A673 (cell line): ENCODE results near the gene PRR30. TPM values are rescaled to one million over a fixed set of nuclear protein-coding genes. Genes with fewer than 3 reads are reported as not detected.

ENCODE experiments used
- BruUV-seq: library from RNA; stranded (reverse); fragments of 400-500 nt; replicated peaks from 2 replicates; lab custom pipeline; 2021; lab: Mats Ljungman, UMichigan
- CTCF ChIA-PET: fragments of 300-600 bp; sonication (Branson Sonifier 250); formaldehyde crosslinking; loops from one replicate; lab custom pipeline; 2022; ENCODE audit warnings: antibody characterized with exemption; lab: Charles Lee
- POLR2A ChIA-PET: fragments of 300-600 bp; sonication (Branson Sonifier 250); formaldehyde crosslinking; loops from one replicate; lab custom pipeline; 2022; ENCODE audit warnings: antibody characterized with exemption; ENCODE audit not compliant: low non-redundant PET; lab: Charles Lee
- DNase-seq: peaks from one replicate; pipeline ENCODE4 v3.0.0-alpha.2; 2015; ENCODE audit warnings: low spot score
- H3K27ac ChIP-seq: fragments of 200-600 bp; sonication (generic); 2 replicates; pipeline ENCODE4 v1.5.1; 2016; ENCODE audit warnings: mixed run types, low read depth, mild to moderate bottlenecking, mixed read lengths, antibody characterized with exemption, low read length; ENCODE audit not compliant: poor library complexity, severe bottlenecking
- H3K27me3 ChIP-seq: fragments of 200-600 bp; sonication (generic); replicated peaks from 2 replicates; pipeline ENCODE4 v1.6.1; 2017; ENCODE audit warnings: mixed run types, low read depth, mild to moderate bottlenecking, mixed read lengths, antibody characterized with exemption, low read length; ENCODE audit not compliant: insufficient read depth, poor library complexity
- H3K36me3 ChIP-seq: fragments of 200-600 bp; sonication (generic); 2 replicates; pipeline ENCODE4 v1.6.1; 2016; ENCODE audit warnings: mixed run types, mild to moderate bottlenecking, mixed read lengths, antibody characterized with exemption, low read length; ENCODE audit not compliant: insufficient read depth, poor library complexity, severe bottlenecking
- H3K4me1 ChIP-seq: fragments of 200-600 bp; sonication (generic); 2 replicates; pipeline ENCODE4 v1.6.1; 2017; ENCODE audit warnings: mixed run types, mild to moderate bottlenecking, mixed read lengths, antibody characterized with exemption, low read length; ENCODE audit not compliant: insufficient read depth, poor library complexity, severe bottlenecking
- H3K4me3 ChIP-seq: fragments of 200-600 bp; sonication (generic); 2 replicates; pipeline ENCODE4 v1.5.1; 2016; ENCODE audit warnings: low read depth, mixed run types, mild to moderate bottlenecking, mixed read lengths, low read length; ENCODE audit not compliant: poor library complexity, severe bottlenecking
- H3K9me3 ChIP-seq: fragments of 200-600 bp; sonication (generic); 2 replicates; pipeline ENCODE4 v1.6.1; 2016; ENCODE audit warnings: mixed run types, low read depth, mild to moderate bottlenecking, mixed read lengths, antibody characterized with exemption, low read length; ENCODE audit not compliant: poor library complexity, severe bottlenecking
- EZH2 ChIP-seq: fragments of 200-600 bp; sonication (generic); IDR thresholded peaks from 2 replicates; pipeline ENCODE4 v1.6.1; 2017; ENCODE audit warnings: borderline replicate concordance, low read depth, mild to moderate bottlenecking, mixed read lengths, antibody characterized with exemption, low read length; ENCODE audit not compliant: poor library complexity, severe bottlenecking
- intact Hi-C: fragments of 100-400 bp; cut with micrococcal nuclease; formaldehyde crosslinking; loops from one replicate; pipeline ENCODE4 v1.10.0; 2022; ENCODE audit not compliant: unreplicated experiment
- total RNA-seq: library from RNA; stranded (reverse); gene quantifications from 2 replicates; pipeline ENCODE4 v1.2.3, GENCODE V29; 2021
- TF ChIP-seq, protein P1 (sequence below): fragments of 300-800, 200-600 bp; sonication (generic); conservative IDR thresholded peaks from 2 replicates; pipeline ENCODE4 v1.5.1; 2017; ENCODE audit warnings: low read depth, mild to moderate bottlenecking, antibody characterized with exemption, low read length, moderate library complexity, mixed read lengths

PRR30 gene
- total RNA-seq, 1 experiment from 2014 or later = not detected

DNA sequence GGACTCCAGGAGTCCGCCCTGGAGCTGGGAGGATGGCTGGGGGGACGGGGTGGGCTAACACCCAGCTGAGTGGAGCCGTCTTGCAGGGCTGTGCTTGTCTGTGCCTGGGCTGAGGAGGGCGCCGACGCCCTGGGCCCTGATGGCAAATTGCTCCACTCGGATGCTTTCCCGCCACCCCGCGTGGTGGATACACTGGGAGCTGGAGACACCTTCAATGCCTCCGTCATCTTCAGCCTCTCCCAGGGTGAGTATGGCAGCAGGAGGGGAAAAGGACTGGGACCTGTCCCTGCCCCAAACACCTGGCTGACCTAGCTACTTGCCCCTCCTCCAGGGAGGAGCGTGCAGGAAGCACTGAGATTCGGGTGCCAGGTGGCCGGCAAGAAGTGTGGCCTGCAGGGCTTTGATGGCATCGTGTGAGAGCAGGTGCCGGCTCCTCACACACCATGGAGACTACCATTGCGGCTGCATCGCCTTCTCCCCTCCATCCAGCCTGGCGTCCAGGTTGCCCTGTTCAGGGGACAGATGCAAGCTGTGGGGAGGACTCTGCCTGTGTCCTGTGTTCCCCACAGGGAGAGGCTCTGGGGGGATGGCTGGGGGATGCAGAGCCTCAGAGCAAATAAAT is 39.8 kb downstream of the PRR30 start:
- BruUV-seq = no TSS peak
- TF ChIP-seq, protein P1, sequence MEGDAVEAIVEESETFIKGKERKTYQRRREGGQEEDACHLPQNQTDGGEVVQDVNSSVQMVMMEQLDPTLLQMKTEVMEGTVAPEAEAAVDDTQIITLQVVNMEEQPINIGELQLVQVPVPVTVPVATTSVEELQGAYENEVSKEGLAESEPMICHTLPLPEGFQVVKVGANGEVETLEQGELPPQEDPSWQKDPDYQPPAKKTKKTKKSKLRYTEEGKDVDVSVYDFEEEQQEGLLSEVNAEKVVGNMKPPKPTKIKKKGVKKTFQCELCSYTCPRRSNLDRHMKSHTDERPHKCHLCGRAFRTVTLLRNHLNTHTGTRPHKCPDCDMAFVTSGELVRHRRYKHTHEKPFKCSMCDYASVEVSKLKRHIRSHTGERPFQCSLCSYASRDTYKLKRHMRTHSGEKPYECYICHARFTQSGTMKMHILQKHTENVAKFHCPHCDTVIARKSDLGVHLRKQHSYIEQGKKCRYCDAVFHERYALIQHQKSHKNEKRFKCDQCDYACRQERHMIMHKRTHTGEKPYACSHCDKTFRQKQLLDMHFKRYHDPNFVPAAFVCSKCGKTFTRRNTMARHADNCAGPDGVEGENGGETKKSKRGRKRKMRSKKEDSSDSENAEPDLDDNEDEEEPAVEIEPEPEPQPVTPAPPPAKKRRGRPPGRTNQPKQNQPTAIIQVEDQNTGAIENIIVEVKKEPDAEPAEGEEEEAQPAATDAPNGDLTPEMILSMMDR = no peak
- no peak for TF ChIP-seq EZH2
- H3K27me3 ChIP-seq = no peaks in the 10 kb centered on the region
- no peak overlapping the region for H3K27ac ChIP-seq
- POLR2A ChIA-PET = no interaction called here
- CTCF ChIA-PET = interaction anchor here (2.3 kb wide), 1 partner anchor 92 kb away, joined by 15 read pairs; no protein-coding TSS in a partner anchor
- peaks cover 3% of the 10 kb centered on the region for H3K36me3 ChIP-seq
- H3K4me3 ChIP-seq = no peak overlapping the region
- H3K4me1 ChIP-seq = no peaks in the 10 kb centered on the region
- DNase-seq = no peak
- intact Hi-C loops = loop anchor here (2.0 to 5.0 kb wide), 2 partner anchors 181 to 203 kb away; no protein-coding TSS in a partner anchor
- H3K9me3 ChIP-seq = no peaks in the 10 kb centered on the region

DNA sequence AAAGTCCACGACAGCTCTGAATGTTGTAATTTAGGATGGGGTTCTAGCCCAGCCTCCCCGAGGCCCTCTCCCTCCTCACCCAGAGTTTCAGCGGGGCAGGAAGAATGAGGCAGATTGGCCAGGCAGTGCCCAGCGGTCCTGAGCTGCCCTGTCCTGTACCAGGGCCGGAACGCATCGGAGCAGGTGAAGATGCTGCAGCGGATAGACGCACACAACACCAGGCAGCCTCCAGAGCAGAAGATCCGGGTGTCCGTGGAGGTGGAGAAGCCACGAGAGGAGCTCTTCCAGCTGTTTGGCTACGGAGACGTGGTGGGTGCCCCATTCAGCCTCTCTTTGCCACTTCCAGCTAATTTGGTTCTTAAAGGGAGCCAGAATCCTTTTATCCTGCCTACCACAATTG is 41.9 kb downstream of the PRR30 start:
- TF ChIP-seq, protein P1 = no peak
- no peak for TF ChIP-seq EZH2
- no peak for DNase-seq
- no peak overlapping the region for H3K27ac ChIP-seq
- no TSS peak for BruUV-seq
- no peaks in the 10 kb centered on the region for H3K27me3 ChIP-seq
- H3K4me3 ChIP-seq = no peak overlapping the region
- ChIA-PET CTCF (no interaction called here), POLR2A (no interaction called here)
- H3K4me1 ChIP-seq = no peaks in the 10 kb centered on the region
- no peaks in the 10 kb centered on the region for H3K9me3 ChIP-seq
- intact Hi-C loops = loop anchor here (5.0 kb wide), 1 partner anchor 205 kb away; no protein-coding TSS in a partner anchor
- H3K36me3 ChIP-seq = peaks cover 3% of the 10 kb centered on the region

DNA sequence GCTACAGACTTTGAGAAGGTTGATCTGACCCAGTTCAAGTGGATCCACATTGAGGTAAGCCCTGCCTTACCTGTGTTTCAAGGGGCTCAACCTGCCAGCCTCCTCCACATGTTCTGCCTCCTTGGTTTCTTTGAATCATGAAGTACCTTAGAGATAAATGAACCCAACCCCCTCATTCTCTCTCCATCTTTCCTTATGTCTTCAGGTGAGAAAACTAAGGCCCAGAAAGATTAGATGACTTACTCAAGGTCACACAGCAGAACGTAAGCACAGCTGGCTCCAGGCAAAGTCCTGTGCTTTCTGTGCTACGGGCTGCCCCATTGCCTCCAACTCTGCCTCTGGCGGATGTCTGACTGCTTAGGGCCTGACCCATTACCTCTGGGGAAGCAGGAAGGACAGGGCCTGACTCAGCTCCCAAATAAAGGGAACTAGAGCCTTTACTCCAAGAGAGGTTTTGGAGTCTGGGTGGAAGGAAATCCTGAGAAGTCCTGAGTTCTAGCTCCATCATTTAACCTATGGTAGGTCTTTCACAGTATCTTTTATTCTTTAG is 42.4 kb downstream of the PRR30 start:
- Histone ChIP-seq H3K27me3 (no peaks in the 10 kb centered on the region), H3K4me1 (no peaks in the 10 kb centered on the region), H3K27ac (no peak overlapping the region), H3K36me3 (peaks cover 3% of the 10 kb centered on the region), H3K4me3 (no peak overlapping the region), H3K9me3 (no peaks in the 10 kb centered on the region)
- DNase-seq = no peak
- POLR2A ChIA-PET = no interaction called here
- intact Hi-C loops = loop anchor here (5.0 kb wide), 1 partner anchor 205 kb away; no protein-coding TSS in a partner anchor
- TF ChIP-seq, protein P1 = no peak
- no peak for TF ChIP-seq EZH2
- BruUV-seq = no TSS peak
- CTCF ChIA-PET = no interaction called here
